Measurements from ENCODE around the gene ACTRT2.

DNA sequence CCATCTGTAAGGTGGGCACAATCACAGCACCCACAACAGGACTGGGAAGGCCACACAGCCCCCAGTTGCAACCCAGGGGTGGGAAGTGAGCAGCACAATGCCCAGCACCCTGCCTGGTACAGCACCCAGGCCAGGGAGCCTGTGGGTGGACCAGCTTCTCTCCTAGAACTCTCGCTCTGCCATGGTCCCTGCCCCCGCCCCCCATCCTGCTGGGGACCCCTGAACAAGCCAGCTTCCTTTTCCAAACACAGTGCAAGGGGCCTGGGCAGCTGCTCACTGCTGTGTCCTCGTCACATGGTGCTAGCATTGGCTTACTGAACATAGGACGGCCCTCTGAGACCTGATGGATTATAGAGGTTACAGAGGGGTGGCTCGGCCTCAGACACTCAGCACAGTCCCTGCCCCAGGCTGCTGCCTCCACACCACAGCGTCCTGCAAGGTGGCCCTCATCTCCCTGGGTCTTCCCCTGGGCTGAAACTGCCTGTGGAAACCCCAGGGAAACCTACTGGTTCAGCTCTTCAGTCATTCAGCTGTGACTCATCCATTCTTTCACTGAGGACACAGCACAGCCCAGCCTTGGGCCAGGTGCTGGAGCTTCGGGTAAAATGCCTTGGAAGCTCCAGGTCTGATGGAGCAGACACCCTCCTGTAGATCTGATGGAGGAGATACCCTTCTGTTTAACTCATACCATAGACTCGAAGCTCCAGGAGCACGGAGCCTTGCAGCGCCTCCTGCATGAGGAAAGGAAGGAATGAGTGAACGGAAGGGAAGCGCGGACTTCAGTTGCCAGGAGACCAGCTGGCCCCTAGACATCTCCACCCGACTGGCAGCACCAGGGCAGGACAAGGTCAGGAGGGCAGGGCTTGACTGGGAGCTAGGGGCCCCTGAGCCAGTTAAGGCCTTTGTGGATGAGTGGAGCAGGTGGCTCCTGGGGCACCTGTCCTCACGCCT is 39.6 kb downstream of the ACTRT2 start:
- TF ChIP-seq POLR2A (IDR thresholded peaks at IDR 0.05) = no peak
- TF ChIP-seq, protein P1, sequence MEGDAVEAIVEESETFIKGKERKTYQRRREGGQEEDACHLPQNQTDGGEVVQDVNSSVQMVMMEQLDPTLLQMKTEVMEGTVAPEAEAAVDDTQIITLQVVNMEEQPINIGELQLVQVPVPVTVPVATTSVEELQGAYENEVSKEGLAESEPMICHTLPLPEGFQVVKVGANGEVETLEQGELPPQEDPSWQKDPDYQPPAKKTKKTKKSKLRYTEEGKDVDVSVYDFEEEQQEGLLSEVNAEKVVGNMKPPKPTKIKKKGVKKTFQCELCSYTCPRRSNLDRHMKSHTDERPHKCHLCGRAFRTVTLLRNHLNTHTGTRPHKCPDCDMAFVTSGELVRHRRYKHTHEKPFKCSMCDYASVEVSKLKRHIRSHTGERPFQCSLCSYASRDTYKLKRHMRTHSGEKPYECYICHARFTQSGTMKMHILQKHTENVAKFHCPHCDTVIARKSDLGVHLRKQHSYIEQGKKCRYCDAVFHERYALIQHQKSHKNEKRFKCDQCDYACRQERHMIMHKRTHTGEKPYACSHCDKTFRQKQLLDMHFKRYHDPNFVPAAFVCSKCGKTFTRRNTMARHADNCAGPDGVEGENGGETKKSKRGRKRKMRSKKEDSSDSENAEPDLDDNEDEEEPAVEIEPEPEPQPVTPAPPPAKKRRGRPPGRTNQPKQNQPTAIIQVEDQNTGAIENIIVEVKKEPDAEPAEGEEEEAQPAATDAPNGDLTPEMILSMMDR (IDR thresholded peaks at IDR 0.05) = no peak
